Measurements from ENCODE around the gene RBMX.

Gene RBMX

DNA sequence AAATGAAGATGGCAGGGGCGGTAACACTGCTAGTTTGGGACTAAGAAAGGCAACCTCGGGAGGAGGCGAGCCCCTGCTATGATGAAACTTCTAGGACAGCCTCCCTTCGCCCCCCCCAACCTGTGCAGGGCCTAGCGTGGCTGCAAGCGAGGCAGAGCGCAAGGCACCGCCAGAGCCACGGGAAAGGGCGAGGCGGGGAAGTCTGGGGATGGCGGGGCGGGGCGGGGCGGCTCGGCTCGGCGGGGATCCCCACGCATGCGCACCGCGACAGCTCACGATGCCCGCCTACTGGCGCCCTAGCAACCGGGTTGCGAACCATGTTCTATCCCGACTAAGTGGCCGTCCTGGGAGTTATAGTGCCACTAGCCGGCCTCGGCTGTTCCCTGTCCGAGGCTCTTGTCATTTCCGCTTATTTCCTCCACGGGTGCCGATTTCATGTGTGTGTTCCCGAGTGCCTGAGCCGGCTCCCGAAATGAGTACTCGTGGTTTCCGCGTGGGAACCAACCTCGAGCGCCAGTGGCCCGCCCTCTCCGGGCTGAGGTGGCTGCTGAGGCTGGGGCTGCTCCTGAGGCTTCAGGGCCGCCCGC is 28.7 kb upstream of the RBMX start (continued):
- TF ChIP-seq, protein P1, sequence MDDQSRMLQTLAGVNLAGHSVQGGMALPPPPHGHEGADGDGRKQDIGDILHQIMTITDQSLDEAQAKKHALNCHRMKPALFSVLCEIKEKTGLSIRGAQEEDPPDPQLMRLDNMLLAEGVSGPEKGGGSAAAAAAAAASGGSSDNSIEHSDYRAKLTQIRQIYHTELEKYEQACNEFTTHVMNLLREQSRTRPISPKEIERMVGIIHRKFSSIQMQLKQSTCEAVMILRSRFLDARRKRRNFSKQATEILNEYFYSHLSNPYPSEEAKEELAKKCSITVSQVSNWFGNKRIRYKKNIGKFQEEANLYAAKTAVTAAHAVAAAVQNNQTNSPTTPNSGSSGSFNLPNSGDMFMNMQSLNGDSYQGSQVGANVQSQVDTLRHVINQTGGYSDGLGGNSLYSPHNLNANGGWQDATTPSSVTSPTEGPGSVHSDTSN (CRISPR knock-in tag; IDR thresholded peaks at IDR 0.05), result no peak
- TF ChIP-seq, protein P2, sequence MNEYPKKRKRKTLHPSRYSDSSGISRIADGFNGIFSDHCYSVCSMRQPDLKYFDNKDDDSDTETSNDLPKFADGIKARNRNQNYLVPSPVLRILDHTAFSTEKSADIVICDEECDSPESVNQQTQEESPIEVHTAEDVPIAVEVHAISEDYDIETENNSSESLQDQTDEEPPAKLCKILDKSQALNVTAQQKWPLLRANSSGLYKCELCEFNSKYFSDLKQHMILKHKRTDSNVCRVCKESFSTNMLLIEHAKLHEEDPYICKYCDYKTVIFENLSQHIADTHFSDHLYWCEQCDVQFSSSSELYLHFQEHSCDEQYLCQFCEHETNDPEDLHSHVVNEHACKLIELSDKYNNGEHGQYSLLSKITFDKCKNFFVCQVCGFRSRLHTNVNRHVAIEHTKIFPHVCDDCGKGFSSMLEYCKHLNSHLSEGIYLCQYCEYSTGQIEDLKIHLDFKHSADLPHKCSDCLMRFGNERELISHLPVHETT (tag by site-specific recombination; IDR thresholded peaks at IDR 0.05), result no peak
- no peak; the same call in 1 of the 2 replicates for TF ChIP-seq SCRT2 (tag by site-specific recombination; IDR thresholded peaks at IDR 0.05)
- no peak for TF ChIP-seq ZNF488 (tag by site-specific recombination; IDR thresholded peaks at IDR 0.05)
- TF ChIP-seq, protein P3, sequence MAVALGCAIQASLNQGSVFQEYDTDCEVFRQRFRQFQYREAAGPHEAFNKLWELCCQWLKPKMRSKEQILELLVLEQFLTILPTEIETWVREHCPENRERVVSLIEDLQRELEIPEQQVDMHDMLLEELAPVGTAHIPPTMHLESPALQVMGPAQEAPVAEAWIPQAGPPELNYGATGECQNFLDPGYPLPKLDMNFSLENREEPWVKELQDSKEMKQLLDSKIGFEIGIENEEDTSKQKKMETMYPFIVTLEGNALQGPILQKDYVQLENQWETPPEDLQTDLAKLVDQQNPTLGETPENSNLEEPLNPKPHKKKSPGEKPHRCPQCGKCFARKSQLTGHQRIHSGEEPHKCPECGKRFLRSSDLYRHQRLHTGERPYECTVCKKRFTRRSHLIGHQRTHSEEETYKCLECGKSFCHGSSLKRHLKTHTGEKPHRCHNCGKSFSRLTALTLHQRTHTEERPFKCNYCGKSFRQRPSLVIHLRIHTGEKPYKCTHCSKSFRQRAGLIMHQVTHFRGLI (tag by site-specific recombination; IDR thresholded peaks at IDR 0.05), result no peak
- 0 out of 2 replicates have a peak, but pooled peaks have one; percentile 63 for TF ChIP-seq ZBTB48 (tag by site-specific recombination; IDR thresholded peaks at IDR 0.05)
- TF ChIP-seq ZEB2 (tag by site-specific recombination; IDR thresholded peaks at IDR 0.05), result no peak
- TF ChIP-seq ZNF596 (tag by site-specific recombination; IDR thresholded peaks at IDR 0.05), result no peak
- no peak for TF ChIP-seq ZSCAN30 (tag by site-specific recombination; IDR thresholded peaks at IDR 0.05)
- no peak for TF ChIP-seq ZNF391 (tag by site-specific recombination; IDR thresholded peaks at IDR 0.05; ENCODE audit: borderline replicate concordance, low read depth)
- peak; percentile 54 for TF ChIP-seq SP3 (tag by site-specific recombination; IDR thresholded peaks at IDR 0.05)
- no peak for TF ChIP-seq ZNF707 (tag by site-specific recombination; IDR thresholded peaks at IDR 0.05)
- TF ChIP-seq, protein P4, sequence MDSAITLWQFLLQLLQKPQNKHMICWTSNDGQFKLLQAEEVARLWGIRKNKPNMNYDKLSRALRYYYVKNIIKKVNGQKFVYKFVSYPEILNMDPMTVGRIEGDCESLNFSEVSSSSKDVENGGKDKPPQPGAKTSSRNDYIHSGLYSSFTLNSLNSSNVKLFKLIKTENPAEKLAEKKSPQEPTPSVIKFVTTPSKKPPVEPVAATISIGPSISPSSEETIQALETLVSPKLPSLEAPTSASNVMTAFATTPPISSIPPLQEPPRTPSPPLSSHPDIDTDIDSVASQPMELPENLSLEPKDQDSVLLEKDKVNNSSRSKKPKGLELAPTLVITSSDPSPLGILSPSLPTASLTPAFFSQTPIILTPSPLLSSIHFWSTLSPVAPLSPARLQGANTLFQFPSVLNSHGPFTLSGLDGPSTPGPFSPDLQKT (IDR thresholded peaks at IDR 0.05; ENCODE audit: borderline replicate concordance, low read depth, low read length), result no peak
- no peak for TF ChIP-seq ZNF548 (tag by site-specific recombination; IDR thresholded peaks at IDR 0.05)
- no peak for TF ChIP-seq ZNF2 (tag by site-specific recombination; IDR thresholded peaks at IDR 0.05)
- TF ChIP-seq ZNF610 (tag by site-specific recombination; IDR thresholded peaks at IDR 0.05; ENCODE audit: borderline replicate concordance), result no peak
- TF ChIP-seq ZNF76 (tag by site-specific recombination; IDR thresholded peaks at IDR 0.05; ENCODE audit: borderline replicate concordance, low read depth), result peak; percentile 38; the same call in 1 of the 2 replicates
- TF ChIP-seq, protein P5, sequence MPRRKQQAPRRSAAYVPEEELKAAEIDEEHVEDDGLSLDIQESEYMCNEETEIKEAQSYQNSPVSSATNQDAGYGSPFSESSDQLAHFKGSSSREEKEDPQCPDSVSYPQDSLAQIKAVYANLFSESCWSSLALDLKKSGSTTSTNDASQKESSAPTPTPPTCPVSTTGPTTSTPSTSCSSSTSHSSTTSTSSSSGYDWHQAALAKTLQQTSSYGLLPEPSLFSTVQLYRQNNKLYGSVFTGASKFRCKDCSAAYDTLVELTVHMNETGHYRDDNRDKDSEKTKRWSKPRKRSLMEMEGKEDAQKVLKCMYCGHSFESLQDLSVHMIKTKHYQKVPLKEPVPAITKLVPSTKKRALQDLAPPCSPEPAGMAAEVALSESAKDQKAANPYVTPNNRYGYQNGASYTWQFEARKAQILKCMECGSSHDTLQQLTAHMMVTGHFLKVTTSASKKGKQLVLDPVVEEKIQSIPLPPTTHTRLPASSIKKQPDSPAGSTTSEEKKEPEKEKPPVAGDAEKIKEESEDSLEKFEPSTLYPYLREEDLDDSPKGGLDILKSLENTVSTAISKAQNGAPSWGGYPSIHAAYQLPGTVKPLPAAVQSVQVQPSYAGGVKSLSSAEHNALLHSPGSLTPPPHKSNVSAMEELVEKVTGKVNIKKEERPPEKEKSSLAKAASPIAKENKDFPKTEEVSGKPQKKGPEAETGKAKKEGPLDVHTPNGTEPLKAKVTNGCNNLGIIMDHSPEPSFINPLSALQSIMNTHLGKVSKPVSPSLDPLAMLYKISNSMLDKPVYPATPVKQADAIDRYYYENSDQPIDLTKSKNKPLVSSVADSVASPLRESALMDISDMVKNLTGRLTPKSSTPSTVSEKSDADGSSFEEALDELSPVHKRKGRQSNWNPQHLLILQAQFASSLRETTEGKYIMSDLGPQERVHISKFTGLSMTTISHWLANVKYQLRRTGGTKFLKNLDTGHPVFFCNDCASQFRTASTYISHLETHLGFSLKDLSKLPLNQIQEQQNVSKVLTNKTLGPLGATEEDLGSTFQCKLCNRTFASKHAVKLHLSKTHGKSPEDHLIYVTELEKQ (tag by site-specific recombination; IDR thresholded peaks at IDR 0.05; ENCODE audit: borderline replicate concordance), result no peak
- no peak for TF ChIP-seq ZNF544 (tag by site-specific recombination; IDR thresholded peaks at IDR 0.05)
- TF ChIP-seq TCF7L2 (IDR thresholded peaks at IDR 0.05; ENCODE audit: borderline replicate concordance, low read depth, low read length), result no peak
- no peak for TF ChIP-seq ZNF513 (tag by site-specific recombination; IDR thresholded peaks at IDR 0.05)
- TF ChIP-seq ZNF311 (tag by site-specific recombination; IDR thresholded peaks at IDR 0.05; ENCODE audit: borderline replicate concordance), result no peak
- TF ChIP-seq WT1 (tag by site-specific recombination; IDR thresholded peaks at IDR 0.05), result no peak
- TF ChIP-seq, protein P6, sequence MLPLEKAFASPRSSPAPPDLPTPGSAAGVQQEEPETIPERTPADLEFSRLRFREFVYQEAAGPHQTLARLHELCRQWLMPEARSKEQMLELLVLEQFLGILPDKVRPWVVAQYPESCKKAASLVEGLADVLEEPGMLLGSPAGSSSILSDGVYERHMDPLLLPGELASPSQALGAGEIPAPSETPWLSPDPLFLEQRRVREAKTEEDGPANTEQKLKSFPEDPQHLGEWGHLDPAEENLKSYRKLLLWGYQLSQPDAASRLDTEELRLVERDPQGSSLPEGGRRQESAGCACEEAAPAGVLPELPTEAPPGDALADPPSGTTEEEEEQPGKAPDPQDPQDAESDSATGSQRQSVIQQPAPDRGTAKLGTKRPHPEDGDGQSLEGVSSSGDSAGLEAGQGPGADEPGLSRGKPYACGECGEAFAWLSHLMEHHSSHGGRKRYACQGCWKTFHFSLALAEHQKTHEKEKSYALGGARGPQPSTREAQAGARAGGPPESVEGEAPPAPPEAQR (tag by site-specific recombination; IDR thresholded peaks at IDR 0.05), result no peak
